ENCODE measurements around the gene PTPRO.

DNA sequence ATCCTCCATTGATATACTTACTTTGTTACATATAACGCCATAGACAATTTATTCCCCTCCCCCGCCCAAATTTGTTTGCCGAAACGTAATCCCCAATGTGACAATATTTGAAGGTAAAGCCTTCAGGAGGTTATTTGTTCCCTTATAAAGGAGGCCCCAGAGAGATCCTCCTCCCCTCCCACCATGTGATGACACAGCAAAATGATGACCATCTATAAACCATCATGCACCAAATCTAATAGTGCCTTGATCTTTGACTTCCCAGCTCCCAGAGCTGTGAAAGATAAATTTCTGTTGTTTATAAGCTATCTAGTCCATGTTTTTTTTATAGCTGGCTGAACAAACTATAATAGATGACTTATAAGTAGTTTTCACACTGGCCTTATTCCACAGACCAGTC lies 122.2 kb downstream of the PTPRO start:
- TF ChIP-seq, protein P1, sequence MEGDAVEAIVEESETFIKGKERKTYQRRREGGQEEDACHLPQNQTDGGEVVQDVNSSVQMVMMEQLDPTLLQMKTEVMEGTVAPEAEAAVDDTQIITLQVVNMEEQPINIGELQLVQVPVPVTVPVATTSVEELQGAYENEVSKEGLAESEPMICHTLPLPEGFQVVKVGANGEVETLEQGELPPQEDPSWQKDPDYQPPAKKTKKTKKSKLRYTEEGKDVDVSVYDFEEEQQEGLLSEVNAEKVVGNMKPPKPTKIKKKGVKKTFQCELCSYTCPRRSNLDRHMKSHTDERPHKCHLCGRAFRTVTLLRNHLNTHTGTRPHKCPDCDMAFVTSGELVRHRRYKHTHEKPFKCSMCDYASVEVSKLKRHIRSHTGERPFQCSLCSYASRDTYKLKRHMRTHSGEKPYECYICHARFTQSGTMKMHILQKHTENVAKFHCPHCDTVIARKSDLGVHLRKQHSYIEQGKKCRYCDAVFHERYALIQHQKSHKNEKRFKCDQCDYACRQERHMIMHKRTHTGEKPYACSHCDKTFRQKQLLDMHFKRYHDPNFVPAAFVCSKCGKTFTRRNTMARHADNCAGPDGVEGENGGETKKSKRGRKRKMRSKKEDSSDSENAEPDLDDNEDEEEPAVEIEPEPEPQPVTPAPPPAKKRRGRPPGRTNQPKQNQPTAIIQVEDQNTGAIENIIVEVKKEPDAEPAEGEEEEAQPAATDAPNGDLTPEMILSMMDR (IDR thresholded peaks at IDR 0.05), result no peak
- TF ChIP-seq POLR2A (IDR thresholded peaks at IDR 0.05), result no peak

Data from body of pancreas (tissue), 4 donors.